Nephron (organoid): ENCODE measurements around the gene S100A6.
A peak's percentile ranks its signal among the peaks of the same experiment; 100 is the strongest.

ENCODE experiments used
- H3K27ac Mint-ChIP-seq, 3 experiments: 2 replicates each; pipeline ENCODE4 v1.8.0; 2020; ENCODE audit warnings: mixed read lengths in 3 of 3, mild to moderate bottlenecking in 2 of 3, moderate library complexity in 1 of 3
- H3K27me3 Mint-ChIP-seq: 2 replicates; pipeline ENCODE4 v1.8.0; 2021; ENCODE audit warnings: low read depth, mild to moderate bottlenecking, moderate library complexity, mixed read lengths
- H3K36me3 Mint-ChIP-seq: 2 replicates; pipeline ENCODE4 v1.8.0; 2020; ENCODE audit warnings: low read depth, mixed read lengths
- H3K4me1 Mint-ChIP-seq: 2 replicates; pipeline ENCODE4 v1.8.0; 2020; ENCODE audit warnings: mixed read lengths
- H3K4me3 Mint-ChIP-seq, 3 experiments: 2 replicates each; pipeline ENCODE4 v1.8.0; 2020; ENCODE audit warnings: mild to moderate bottlenecking in 3 of 3, mixed read lengths in 3 of 3, moderate library complexity in 2 of 3
- H3K9me3 Mint-ChIP-seq: 2 replicates; pipeline ENCODE4 v1.8.0; 2020; ENCODE audit warnings: mixed read lengths
- TF ChIP-seq, protein P1 (sequence below), 3 experiments: fragments of 200-600 bp; sonication (generic); IDR thresholded peaks; one replicate each; pipeline ENCODE4 v1.5.0; 2021; ENCODE audit warnings: antibody characterized with exemption in 3 of 3; ENCODE audit not compliant: unreplicated experiment in 3 of 3

S100A6 gene

DNA sequence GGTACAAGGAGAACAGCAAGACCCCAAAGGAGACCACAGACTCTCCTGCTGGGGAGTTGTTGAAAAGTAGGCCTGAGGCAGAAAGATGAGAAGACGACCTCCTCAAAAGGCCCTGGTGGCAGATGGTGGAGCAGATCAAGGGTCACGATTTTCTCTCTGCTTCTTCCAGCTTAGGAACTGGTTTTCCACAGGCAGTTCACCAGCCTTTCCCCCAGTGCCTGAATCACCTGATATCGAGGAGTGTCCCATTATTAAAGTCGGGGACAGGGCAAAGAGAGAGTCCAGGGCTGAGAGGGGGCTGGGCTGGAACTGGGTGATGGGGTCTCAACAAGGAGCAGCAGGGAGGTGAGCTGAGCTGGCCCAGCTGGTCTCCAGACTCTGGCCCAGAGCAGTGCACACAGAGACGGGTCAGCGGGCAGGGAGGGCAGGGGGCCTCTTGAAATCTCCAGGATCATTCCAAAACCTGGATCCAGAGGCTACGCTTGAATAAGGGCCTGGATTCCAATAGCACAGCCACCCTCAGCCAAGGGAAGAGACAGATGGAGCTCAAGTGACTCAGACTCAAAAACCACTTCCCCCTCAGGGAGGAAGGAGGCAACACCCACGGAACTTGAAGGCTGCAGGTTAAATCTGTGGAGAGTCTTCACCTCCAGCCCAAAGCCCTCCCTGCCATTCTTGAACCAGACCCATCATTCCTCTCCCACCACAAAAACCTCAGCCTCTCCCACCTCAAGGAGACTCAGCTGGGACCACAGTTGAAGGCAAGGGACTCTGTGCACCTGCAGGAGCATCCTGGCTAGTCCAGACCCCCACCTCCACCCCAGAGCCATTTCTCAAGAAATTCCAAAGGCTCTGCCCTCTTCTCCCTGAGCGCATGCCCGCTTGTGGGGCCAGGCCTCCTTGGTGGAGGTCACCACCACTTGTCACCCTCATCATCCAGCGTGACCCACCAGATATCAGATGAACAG lies 4.9 kb upstream of the S100A6 start, which contains the start of gene S100A5:
S100A5 (minus strand) TSS at position 541 of the 968 bp plus-strand sequence. CDS start 743 bp downstream, outside the sequence.
- no peaks in the 10 kb centered on the region for H3K36me3 Mint-ChIP-seq
- peak within 1 kb of the TSS; percentile 84 to 99 (median 98) for H3K27ac Mint-ChIP-seq
- peak within 1 kb of the TSS in 2 of 3 experiments; percentile 29 to 32 for H3K4me3 Mint-ChIP-seq
- TF ChIP-seq, protein P1, sequence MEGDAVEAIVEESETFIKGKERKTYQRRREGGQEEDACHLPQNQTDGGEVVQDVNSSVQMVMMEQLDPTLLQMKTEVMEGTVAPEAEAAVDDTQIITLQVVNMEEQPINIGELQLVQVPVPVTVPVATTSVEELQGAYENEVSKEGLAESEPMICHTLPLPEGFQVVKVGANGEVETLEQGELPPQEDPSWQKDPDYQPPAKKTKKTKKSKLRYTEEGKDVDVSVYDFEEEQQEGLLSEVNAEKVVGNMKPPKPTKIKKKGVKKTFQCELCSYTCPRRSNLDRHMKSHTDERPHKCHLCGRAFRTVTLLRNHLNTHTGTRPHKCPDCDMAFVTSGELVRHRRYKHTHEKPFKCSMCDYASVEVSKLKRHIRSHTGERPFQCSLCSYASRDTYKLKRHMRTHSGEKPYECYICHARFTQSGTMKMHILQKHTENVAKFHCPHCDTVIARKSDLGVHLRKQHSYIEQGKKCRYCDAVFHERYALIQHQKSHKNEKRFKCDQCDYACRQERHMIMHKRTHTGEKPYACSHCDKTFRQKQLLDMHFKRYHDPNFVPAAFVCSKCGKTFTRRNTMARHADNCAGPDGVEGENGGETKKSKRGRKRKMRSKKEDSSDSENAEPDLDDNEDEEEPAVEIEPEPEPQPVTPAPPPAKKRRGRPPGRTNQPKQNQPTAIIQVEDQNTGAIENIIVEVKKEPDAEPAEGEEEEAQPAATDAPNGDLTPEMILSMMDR (IDR thresholded peaks at IDR 0.05; ENCODE audit: unreplicated experiment in 3 of 3), result no peak
- peaks cover 4% of the 10 kb centered on the region for H3K27me3 Mint-ChIP-seq
- no peaks in the 10 kb centered on the region for H3K9me3 Mint-ChIP-seq
- H3K4me1 Mint-ChIP-seq, result peaks cover 57% of the 10 kb centered on the region

DNA sequence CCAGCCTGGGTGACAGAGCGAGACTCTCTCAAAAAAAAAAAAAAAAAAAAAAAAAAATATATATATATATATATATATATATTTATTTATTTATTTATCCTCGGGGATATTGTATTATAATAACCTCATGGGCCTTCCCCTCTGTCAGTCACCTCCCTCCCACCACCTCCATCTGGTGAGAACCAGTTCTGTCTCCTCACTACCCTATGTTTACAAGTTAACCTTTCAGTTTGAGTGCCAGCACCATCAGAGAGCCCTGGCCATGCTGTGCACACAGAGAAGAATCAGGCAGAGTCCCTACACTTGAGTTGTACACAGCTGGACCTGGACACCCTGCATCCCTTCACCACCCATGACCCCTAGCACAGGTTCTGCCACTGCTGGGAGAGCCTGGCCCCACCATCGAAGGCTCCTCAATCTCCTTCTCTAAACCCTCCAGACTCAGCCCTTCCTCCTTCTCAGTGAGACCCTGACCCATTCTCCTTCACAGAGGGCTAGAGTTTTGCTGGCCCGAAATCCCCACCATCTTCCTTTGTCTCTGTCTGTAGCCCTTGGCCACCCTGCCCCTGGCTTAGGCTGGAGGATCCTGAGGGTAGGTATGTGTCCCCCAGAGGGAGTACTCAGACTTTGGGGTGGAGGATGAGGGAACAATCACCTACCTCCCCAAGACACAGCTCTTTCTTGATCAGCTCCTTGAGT lies 3.8 kb upstream of the S100A6 start:
- TF ChIP-seq, protein P1 (IDR thresholded peaks at IDR 0.05; ENCODE audit: unreplicated experiment in 3 of 3), result no peak
- H3K4me1 Mint-ChIP-seq, result peaks cover 50% of the 10 kb centered on the region
- no peaks in the 10 kb centered on the region for H3K36me3 Mint-ChIP-seq
- H3K9me3 Mint-ChIP-seq, result no peaks in the 10 kb centered on the region
- H3K27me3 Mint-ChIP-seq, result peaks cover 4% of the 10 kb centered on the region
- H3K27ac Mint-ChIP-seq, result peak overlapping the region in 2 of 3 experiments; percentile 84 to 98
- H3K4me3 Mint-ChIP-seq, result no peak overlapping the region

DNA sequence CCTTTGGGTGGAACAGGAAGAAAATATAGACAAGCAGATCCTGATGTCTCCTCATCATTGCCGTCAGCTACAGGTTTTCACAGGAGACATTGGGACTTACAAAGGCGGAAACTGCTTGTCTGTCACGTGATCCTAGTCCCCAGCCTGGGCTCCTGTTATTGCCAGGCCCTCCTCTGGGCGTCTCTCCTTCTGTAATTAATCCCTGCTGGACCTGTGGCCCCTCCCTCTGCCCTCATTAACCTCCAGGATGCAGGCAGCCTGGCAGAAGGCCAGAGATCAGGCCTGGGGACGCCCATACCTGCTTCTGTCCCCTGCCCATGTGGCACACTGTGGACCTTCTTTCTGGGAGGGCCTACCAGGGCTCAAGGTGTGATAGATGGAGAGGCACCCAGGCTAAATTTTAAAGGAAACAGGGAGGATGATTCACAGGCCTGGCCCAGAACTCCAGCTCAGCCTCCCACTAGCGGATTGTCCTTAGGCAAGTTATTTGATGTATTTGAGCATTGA lies 2.6 kb upstream of the S100A6 start:
- no peak overlapping the region for H3K4me3 Mint-ChIP-seq
- peak overlapping the region; percentile 37 to 77 (median 59) for H3K27ac Mint-ChIP-seq
- no peaks in the 10 kb centered on the region for H3K36me3 Mint-ChIP-seq
- TF ChIP-seq, protein P1 (IDR thresholded peaks at IDR 0.05; ENCODE audit: unreplicated experiment in 3 of 3), result no peak
- no peaks in the 10 kb centered on the region for H3K9me3 Mint-ChIP-seq
- H3K4me1 Mint-ChIP-seq, result peaks cover 52% of the 10 kb centered on the region
- peaks cover 4% of the 10 kb centered on the region for H3K27me3 Mint-ChIP-seq

DNA sequence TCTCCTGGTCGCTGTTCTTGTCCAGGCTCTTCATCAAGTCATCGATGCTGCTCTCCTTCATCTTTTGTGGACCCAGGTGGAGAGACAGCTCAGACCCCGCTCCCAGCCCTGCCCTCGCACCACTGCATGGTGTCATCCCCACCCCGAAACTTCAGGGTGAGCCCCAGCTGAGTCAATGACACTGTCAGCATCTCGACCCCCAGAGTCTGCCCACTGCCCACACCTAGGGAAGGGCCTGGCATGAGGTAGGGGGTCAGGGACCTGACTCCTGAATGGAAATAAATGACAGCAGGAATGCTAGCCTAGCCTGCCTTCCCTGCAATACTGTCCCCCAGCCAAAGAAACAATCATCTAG lies 1.6 kb upstream of the S100A6 start:
- peaks cover 4% of the 10 kb centered on the region for H3K27me3 Mint-ChIP-seq
- H3K4me1 Mint-ChIP-seq, result peaks cover 52% of the 10 kb centered on the region
- H3K36me3 Mint-ChIP-seq, result no peaks in the 10 kb centered on the region
- no peaks in the 10 kb centered on the region for H3K9me3 Mint-ChIP-seq
- TF ChIP-seq, protein P1 (IDR thresholded peaks at IDR 0.05; ENCODE audit: unreplicated experiment in 3 of 3), result no peak
- no peak overlapping the region for H3K4me3 Mint-ChIP-seq
- no peak overlapping the region for H3K27ac Mint-ChIP-seq

DNA sequence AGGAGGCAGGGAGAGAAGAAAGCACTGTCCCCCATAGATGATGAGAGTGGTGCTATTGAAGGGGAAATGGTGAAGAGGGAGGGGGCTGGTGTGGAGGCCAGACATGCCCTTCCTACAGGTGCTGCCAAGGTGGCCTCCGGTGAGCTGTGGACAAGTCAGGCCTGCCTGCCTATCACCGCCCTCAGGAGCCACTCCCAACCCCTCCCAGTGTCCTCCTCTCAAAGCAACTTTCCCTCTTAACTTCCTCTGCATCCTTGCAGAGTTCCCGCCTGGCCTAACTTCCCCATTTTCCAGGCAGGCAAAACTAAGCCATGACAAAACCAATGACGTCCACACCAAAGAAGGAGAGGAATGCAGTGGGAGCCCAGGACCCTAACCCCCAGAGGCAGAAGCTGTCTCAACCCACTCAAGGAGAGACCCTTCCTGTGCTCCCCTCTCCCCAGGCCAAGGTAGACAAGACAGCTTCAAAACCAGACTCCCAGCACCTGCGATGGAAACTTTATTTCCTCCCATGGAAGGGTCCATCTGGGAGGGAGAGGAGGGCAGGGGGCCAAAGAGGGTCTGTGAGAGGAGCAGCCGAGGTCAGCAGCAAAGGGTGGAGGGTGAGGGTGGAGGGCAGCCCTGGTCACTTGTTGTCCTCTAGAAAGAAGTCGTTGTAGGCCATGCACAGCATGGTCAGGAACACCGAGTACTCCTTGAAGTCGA lies 1.0 kb upstream of the S100A6 start:
- TF ChIP-seq, protein P1 (IDR thresholded peaks at IDR 0.05; ENCODE audit: unreplicated experiment in 3 of 3), result no peak
- Mint-ChIP-seq H3K36me3 (no peaks in the 10 kb centered on the region), H3K4me3 (no peak overlapping the region), H3K27ac (peak overlapping the region in 1 of 3 experiments; percentile 31), H3K27me3 (peaks cover 4% of the 10 kb centered on the region), H3K4me1 (peaks cover 51% of the 10 kb centered on the region), H3K9me3 (no peaks in the 10 kb centered on the region)
